Measurements from ENCODE around the gene SOHLH1.

The SOHLH1 gene

GRCh38 chr9:135728436-135729110, 29.3 kb upstream of the SOHLH1 start:
- no peak for DNase-seq

GRCh38 chr9:135727257-135727875, 28.1 kb upstream of the SOHLH1 start:
- no peak for DNase-seq

- DNase-seq, result no peak
These were observed 27.0 kb upstream of the SOHLH1 start for GRCh38 chr9:135726138-135726853.

- no peak for DNase-seq
These were observed 25.0 kb upstream of the SOHLH1 start for GRCh38 chr9:135724186-135724787.

GRCh38 chr9:135722365-135722764, 23.1 kb upstream of the SOHLH1 start:
- no peak for DNase-seq

- DNase-seq, result no peak
These were observed 20.2 kb upstream of the SOHLH1 start for GRCh38 chr9:135719472-135719871.

- DNase-seq, result no peak
These were observed 19.3 kb upstream of the SOHLH1 start for GRCh38 chr9:135718616-135719015.

- DNase-seq, result no peak
These were observed 18.1 kb upstream of the SOHLH1 start for GRCh38 chr9:135717410-135717809.

GRCh38 chr9:135716045-135716444, 16.8 kb upstream of the SOHLH1 start:
- no peak for DNase-seq

- DNase-seq, result no peak
These were observed 15.8 kb upstream of the SOHLH1 start for GRCh38 chr9:135715056-135715595.

GRCh38 chr9:135714242-135715055, 15.2 kb upstream of the SOHLH1 start:
- no peak for DNase-seq

GRCh38 chr9:135712613-135713295, 13.5 kb upstream of the SOHLH1 start:
- DNase-seq, result no peak

- DNase-seq, result no peak
These were observed 12.6 kb upstream of the SOHLH1 start for GRCh38 chr9:135711881-135712280.

- no peak for DNase-seq
These were observed 12.1 kb upstream of the SOHLH1 start for GRCh38 chr9:135711391-135711790.

GRCh38 chr9:135708164-135708563, 8.9 kb upstream of the SOHLH1 start:
- DNase-seq, result no peak

- no peak for DNase-seq
These were observed 8.2 kb upstream of the SOHLH1 start for GRCh38 chr9:135707252-135708138.

GRCh38 chr9:135706288-135706687, 7.0 kb upstream of the SOHLH1 start:
- DNase-seq, result no peak

- no peak for DNase-seq
These were observed 6.1 kb upstream of the SOHLH1 start for GRCh38 chr9:135705376-135705775.

- no peak for DNase-seq
These were observed 5.2 kb upstream of the SOHLH1 start for GRCh38 chr9:135704483-135704882.

GRCh38 chr9:135703726-135704125, 4.4 kb upstream of the SOHLH1 start:
- DNase-seq, result no peak
